Endothelial cell (in vitro differentiated cells): ENCODE results near the gene ABITRAM. TPM values are rescaled to one million over a fixed set of nuclear protein-coding genes. Genes with fewer than 3 reads are reported as not detected.

ENCODE experiments used
- DNase-seq: peaks from one replicate; pipeline ENCODE4 v3.0.0; 2021; ENCODE audit warnings: low spot score
- H3K27ac Mint-ChIP-seq: one replicate; pipeline ENCODE4 v1.8.0; 2021; ENCODE audit warnings: mixed read lengths, inconsistent platforms; ENCODE audit not compliant: unreplicated experiment
- H3K27me3 Mint-ChIP-seq: one replicate; pipeline ENCODE4 v1.8.0; 2021; ENCODE audit warnings: mild to moderate bottlenecking, moderate library complexity, mixed read lengths, inconsistent platforms; ENCODE audit not compliant: unreplicated experiment
- H3K36me3 Mint-ChIP-seq: one replicate; pipeline ENCODE4 v1.8.0; 2021; ENCODE audit warnings: mild to moderate bottlenecking, low read depth, mixed read lengths, inconsistent platforms; ENCODE audit not compliant: unreplicated experiment
- H3K4me1 Mint-ChIP-seq: one replicate; pipeline ENCODE4 v1.8.0; 2021; ENCODE audit warnings: mild to moderate bottlenecking, mixed read lengths, inconsistent platforms; ENCODE audit not compliant: unreplicated experiment
- H3K4me3 Mint-ChIP-seq: one replicate; pipeline ENCODE4 v1.8.0; 2021; ENCODE audit warnings: mild to moderate bottlenecking, mixed read lengths, inconsistent platforms; ENCODE audit not compliant: unreplicated experiment
- H3K9me3 Mint-ChIP-seq: one replicate; pipeline ENCODE4 v1.8.0; 2021; ENCODE audit warnings: mixed read lengths, inconsistent platforms; ENCODE audit not compliant: unreplicated experiment
- CTCF ChIP-seq: fragments of 200-600 bp; sonication (generic); IDR thresholded peaks from one replicate; pipeline ENCODE4 v1.5.0; 2021; ENCODE audit warnings: antibody characterized with exemption; ENCODE audit not compliant: unreplicated experiment
- total RNA-seq: library from RNA; stranded (reverse); fragmentation: NEBNext Ultra II Directional; extraction: Animal tissue kit (Norgen Biotek cat#: 25700); gene quantifications from one replicate; pipeline ENCODE4 v1.2.1, GENCODE V29; 2021; ENCODE audit not compliant: unreplicated experiment

Gene ABITRAM
- total RNA-seq, 1 donor from 2014 or later: 14.8 TPM

GRCh38 chr9:108972186-108972585 is 38.0 kb downstream of the ABITRAM start:
- TF ChIP-seq CTCF: no peak
- DNase-seq: no peak
- Mint-ChIP-seq H3K4me3 (no peak overlapping the region), H3K9me3 (no peaks in the 10 kb centered on the region), H3K4me1 (no peaks in the 10 kb centered on the region), H3K27ac (no peak overlapping the region), H3K27me3 (no peaks in the 10 kb centered on the region), H3K36me3 (peaks cover 13% of the 10 kb centered on the region)

GRCh38 chr9:108972626-108973209 is 38.5 kb downstream of the ABITRAM start:
- DNase-seq: no peak
- H3K4me1 Mint-ChIP-seq: no peaks in the 10 kb centered on the region
- no peak overlapping the region for H3K4me3 Mint-ChIP-seq
- no peaks in the 10 kb centered on the region for H3K27me3 Mint-ChIP-seq
- TF ChIP-seq CTCF: no peak
- H3K36me3 Mint-ChIP-seq: peaks cover 13% of the 10 kb centered on the region
- H3K27ac Mint-ChIP-seq: no peak overlapping the region
- H3K9me3 Mint-ChIP-seq: no peaks in the 10 kb centered on the region

GRCh38 chr9:108973895-108974294 is 39.7 kb downstream of the ABITRAM start:
- Mint-ChIP-seq H3K9me3 (no peaks in the 10 kb centered on the region), H3K36me3 (peaks cover 13% of the 10 kb centered on the region), H3K4me3 (no peak overlapping the region), H3K27me3 (no peaks in the 10 kb centered on the region), H3K4me1 (no peaks in the 10 kb centered on the region), H3K27ac (no peak overlapping the region)
- no peak for DNase-seq
- TF ChIP-seq CTCF: no peak

GRCh38 chr9:108978205-108978604 is 44.0 kb downstream of the ABITRAM start:
- H3K4me3 Mint-ChIP-seq: no peak overlapping the region
- no peaks in the 10 kb centered on the region for H3K27me3 Mint-ChIP-seq
- no peak for TF ChIP-seq CTCF
- no peak overlapping the region for H3K27ac Mint-ChIP-seq
- H3K9me3 Mint-ChIP-seq: no peaks in the 10 kb centered on the region
- DNase-seq: no peak
- H3K4me1 Mint-ChIP-seq: no peaks in the 10 kb centered on the region
- H3K36me3 Mint-ChIP-seq: no peaks in the 10 kb centered on the region

GRCh38 chr9:108980893-108981292 is 46.7 kb downstream of the ABITRAM start:
- H3K27me3 Mint-ChIP-seq: no peaks in the 10 kb centered on the region
- no peaks in the 10 kb centered on the region for H3K4me1 Mint-ChIP-seq
- no peaks in the 10 kb centered on the region for H3K9me3 Mint-ChIP-seq
- no peaks in the 10 kb centered on the region for H3K36me3 Mint-ChIP-seq
- H3K27ac Mint-ChIP-seq: no peak overlapping the region
- H3K4me3 Mint-ChIP-seq: no peak overlapping the region
- TF ChIP-seq CTCF: no peak
- no peak for DNase-seq
